Measurements from ENCODE around the gene ADORA2B. TPM values are rescaled to one million over a fixed set of nuclear protein-coding genes. Genes with fewer than 3 reads are reported as not detected.

The ADORA2B gene
- total RNA-seq, 2 donors from 2014 or later: 1.8 to 2.0 TPM

- 62 to 72% methylated on average over 6 of the region's 6 CpGs for WGBS, 2 experiments (ENCODE audit: insufficient coverage in 1 of 2, insufficient read length in 1 of 2)
- no peaks in the 10 kb centered on the region for H3K27me3 ChIP-seq (ENCODE audit: control insufficient read depth, insufficient read depth, low read length, poor library complexity, severe bottlenecking)
- H3K27ac ChIP-seq (ENCODE audit: low read depth, low read length): no peak overlapping the region
- no peaks in the 10 kb centered on the region for H3K4me1 ChIP-seq (ENCODE audit: control insufficient read depth, insufficient read depth, low read length)
- Mint-ChIP-seq H3K27me3 (ENCODE audit: insufficient read depth) (peaks cover 9% of the 10 kb centered on the region), H3K36me3 (ENCODE audit: low read depth) (no peaks in the 10 kb centered on the region), H3K4me1 (peaks cover 5% of the 10 kb centered on the region), H3K4me3 (no peak overlapping the region), H3K9me3 (no peaks in the 10 kb centered on the region), H3K27ac (no peak overlapping the region)
- no peak for TF ChIP-seq CTCF (conservative IDR thresholded peaks at IDR 0.05)
- H3K4me3 ChIP-seq (ENCODE audit: low read length): no peak overlapping the region
- no peak overlapping the region for H3K9ac ChIP-seq (ENCODE audit: extremely low read depth, low read length, poor library complexity, severe bottlenecking)
- no peaks in the 10 kb centered on the region for H3K36me3 ChIP-seq (ENCODE audit: control insufficient read depth, insufficient read depth, low read length)
- DNase-seq: peak; percentile 45
- no peaks in the 10 kb centered on the region for H3K9me3 ChIP-seq (ENCODE audit: control insufficient read depth, low read length)
Measured at GRCh38 chr17:15930426-15930825, 14.5 kb upstream of the ADORA2B start.

GRCh38 chr17:15931394-15931793, 13.5 kb upstream of the ADORA2B start:
- Mint-ChIP-seq H3K4me3 (no peak overlapping the region), H3K4me1 (peaks cover under 1% of the 10 kb centered on the region), H3K9me3 (no peaks in the 10 kb centered on the region), H3K27ac (no peak overlapping the region), H3K36me3 (ENCODE audit: low read depth) (no peaks in the 10 kb centered on the region), H3K27me3 (ENCODE audit: insufficient read depth) (peaks cover 9% of the 10 kb centered on the region)
- Histone ChIP-seq H3K9me3 (ENCODE audit: control insufficient read depth, low read length) (no peaks in the 10 kb centered on the region), H3K27ac (ENCODE audit: low read depth, low read length) (no peak overlapping the region), H3K4me3 (ENCODE audit: low read length) (no peak overlapping the region), H3K9ac (ENCODE audit: extremely low read depth, low read length, poor library complexity, severe bottlenecking) (no peak overlapping the region), H3K4me1 (ENCODE audit: control insufficient read depth, insufficient read depth, low read length) (no peaks in the 10 kb centered on the region), H3K36me3 (ENCODE audit: control insufficient read depth, insufficient read depth, low read length) (no peaks in the 10 kb centered on the region), H3K27me3 (ENCODE audit: control insufficient read depth, insufficient read depth, low read length, poor library complexity, severe bottlenecking) (no peaks in the 10 kb centered on the region)
- no peak for TF ChIP-seq CTCF (conservative IDR thresholded peaks at IDR 0.05)
- DNase-seq: peak; percentile 53

- Mint-ChIP-seq H3K4me3 (no peak overlapping the region), H3K36me3 (ENCODE audit: low read depth) (no peaks in the 10 kb centered on the region), H3K27me3 (ENCODE audit: insufficient read depth) (no peaks in the 10 kb centered on the region), H3K4me1 (no peaks in the 10 kb centered on the region), H3K9me3 (no peaks in the 10 kb centered on the region), H3K27ac (no peak overlapping the region)
- Histone ChIP-seq H3K27ac (ENCODE audit: low read depth, low read length) (no peak overlapping the region), H3K9me3 (ENCODE audit: control insufficient read depth, low read length) (no peaks in the 10 kb centered on the region), H3K4me1 (ENCODE audit: control insufficient read depth, insufficient read depth, low read length) (no peaks in the 10 kb centered on the region), H3K4me3 (ENCODE audit: low read length) (no peak overlapping the region), H3K27me3 (ENCODE audit: control insufficient read depth, insufficient read depth, low read length, poor library complexity, severe bottlenecking) (no peaks in the 10 kb centered on the region), H3K36me3 (ENCODE audit: control insufficient read depth, insufficient read depth, low read length) (no peaks in the 10 kb centered on the region), H3K9ac (ENCODE audit: extremely low read depth, low read length, poor library complexity, severe bottlenecking) (no peak overlapping the region)
- 94 to 95% methylated on average over 3 of the region's 5 CpGs for WGBS, 2 experiments (ENCODE audit: insufficient coverage in 1 of 2, insufficient read length in 1 of 2)
- peak; percentile 17 for DNase-seq
- no peak for TF ChIP-seq CTCF (conservative IDR thresholded peaks at IDR 0.05)
Measured at GRCh38 chr17:15934866-15935265, 10.1 kb upstream of the ADORA2B start.

Data from endodermal cell (in vitro differentiated cells).